Lung (tissue), 12 donors: ENCODE measurements around the gene P3H4. TPM values are rescaled to one million over a fixed set of nuclear protein-coding genes. Genes with fewer than 3 reads are reported as not detected.

Experiments used
- ATAC-seq: fragments of 200-7000 bp; cut with Tn5 transposase; one replicate; pipeline ENCODE4 v1.9.1; 2020; ENCODE audit warnings: moderate number of reproducible peaks; ENCODE audit not compliant: insufficient read depth, low FRiP score
- DNase-seq, 3 donors: peaks; one replicate each; pipeline ENCODE4 v3.0.0-alpha.2; 2013 to 2017
- H3K27ac ChIP-seq, 2 donors: one replicate each; pipeline ENCODE4 v1.5.1; 2013; ENCODE audit warnings: mild to moderate bottlenecking in 2 of 2, moderate library complexity in 2 of 2, control low read depth in 1 of 2, inconsistent platforms in 1 of 2, low read depth in 1 of 2, low read length in 1 of 2
- H3K27me3 ChIP-seq, 3 donors: one replicate each; pipeline ENCODE4 v1.5.1; 2013; ENCODE audit warnings: low read length in 2 of 3; ENCODE audit not compliant: control insufficient read depth in 3 of 3, insufficient read depth in 3 of 3
- H3K36me3 ChIP-seq, 4 donors: one replicate each; pipeline ENCODE4 v1.5.1; 2013; ENCODE audit warnings: low read length in 4 of 4, mild to moderate bottlenecking in 1 of 4, moderate library complexity in 1 of 4; ENCODE audit not compliant: control insufficient read depth in 4 of 4, insufficient read depth in 4 of 4
- H3K4me1 ChIP-seq, 5 donors: one replicate each; pipeline ENCODE4 v1.5.1; 2013; ENCODE audit warnings: low read length in 5 of 5, mild to moderate bottlenecking in 2 of 5, moderate library complexity in 1 of 5; ENCODE audit not compliant: control insufficient read depth in 5 of 5, insufficient read depth in 5 of 5
- H3K4me3 ChIP-seq: one replicate; pipeline ENCODE4 v1.5.1; 2013; ENCODE audit warnings: mild to moderate bottlenecking, control low read depth, moderate library complexity
- H3K9ac ChIP-seq, 2 donors: one replicate each; pipeline ENCODE4 v1.5.1; 2013; ENCODE audit warnings: low read length in 2 of 2, control low read depth in 1 of 2; ENCODE audit not compliant: insufficient read depth in 1 of 2
- H3K9me3 ChIP-seq, 4 donors: one replicate each; pipeline ENCODE4 v1.5.1; 2013; ENCODE audit warnings: low read length in 3 of 4, mild to moderate bottlenecking in 1 of 4, moderate library complexity in 1 of 4; ENCODE audit not compliant: control insufficient read depth in 4 of 4, insufficient read depth in 3 of 4
- CTCF ChIP-seq: IDR thresholded peaks from 2 replicates; pipeline ENCODE4 v1.5.1; 2012; ENCODE audit warnings: mild to moderate bottlenecking; ENCODE audit errors: control extremely low read depth, extremely low read depth
- WGBS, 2 donors: extraction: QIAGEN DNeasy Blood & Tissue Kit; methylation state at CpG; one replicate each; pipeline ENCODE4 v1.1.7; 2013; 5-methylcytosine and 5-hydroxymethylcytosine counted together
- polyA plus RNA-seq, 2 donors: library from polyadenylated mRNA; stranded (reverse); fragments of 200-250 nt; gene quantifications; one replicate each; pipeline ENCODE4 v1.2.1, GENCODE V29; 2013
- total RNA-seq, 2 donors: library from RNA; depleted of rRNA in 1 of 2; stranded (reverse); fragments of >200 nt in 1 of 2; gene quantifications; one replicate each; pipeline ENCODE4 v1.2.1, GENCODE V29; 2014 to 2021
- donor health status: control.
- donor health status: control.
- donor health status: Bipolar disorder and iron deficiency.
- donor health status: healthy.
- donor health status: DM: yes; HTN: yes; CAD: no.

The P3H4 gene
- total and polyA plus RNA-seq, 4 donors: 6.8 to 13.2 (median 11.0) TPM

GRCh38 chr17:41823580-41823979 lies 11.8 kb upstream of the P3H4 start:
- DNase-seq (no peak), ATAC-seq (no peak)
- Histone ChIP-seq H3K9me3 (no peaks in the 10 kb centered on the region), H3K27me3 (no peaks in the 10 kb centered on the region), H3K4me3 (no peak overlapping the region), H3K36me3 (peaks cover 10 to 19% (median 18%) of the 10 kb centered on the region in 4 donors), H3K27ac (no peak overlapping the region), H3K4me1 (no peaks in the 10 kb centered on the region), H3K9ac (no peak overlapping the region)
- 91 to 95% methylated on average over 7 of the region's 7 CpGs for WGBS, 2 donors
- no peak for TF ChIP-seq CTCF

GRCh38 chr17:41823141-41823524 lies 11.4 kb upstream of the P3H4 start:
- Histone ChIP-seq H3K9me3 (no peaks in the 10 kb centered on the region), H3K9ac (no peak overlapping the region), H3K4me1 (no peaks in the 10 kb centered on the region), H3K27ac (no peak overlapping the region), H3K36me3 (peaks cover 14 to 20% (median 16%) of the 10 kb centered on the region in 4 donors), H3K27me3 (no peaks in the 10 kb centered on the region), H3K4me3 (no peak overlapping the region)
- DNase-seq (no peak), ATAC-seq (no peak)
- no peak for TF ChIP-seq CTCF
- 80 to 94% methylated on average over 1 of the region's 1 CpG for WGBS, 2 donors

- no peak overlapping the region for H3K27ac ChIP-seq
- WGBS, 2 donors: 83 to 86% methylated on average over 12 of the region's 12 CpGs
- DNase-seq: no peak
Observed at GRCh38 chr17:41822216-41823140, 10.7 kb upstream of the P3H4 start.

More at GRCh38 chr17:41822216-41823140, 10.7 kb upstream of the P3H4 start:
- no peak for ATAC-seq
- H3K27me3 ChIP-seq: no peaks in the 10 kb centered on the region
- TF ChIP-seq CTCF: no peak
- no peak overlapping the region for H3K9ac ChIP-seq
- H3K4me3 ChIP-seq: no peak overlapping the region
- peaks cover 12 to 18% (median 16%) of the 10 kb centered on the region in 4 donors for H3K36me3 ChIP-seq
- H3K9me3 ChIP-seq: no peaks in the 10 kb centered on the region
- H3K4me1 ChIP-seq: no peaks in the 10 kb centered on the region
